ENCODE data around the gene ZBTB48. TPM values are rescaled to one million over a fixed set of nuclear protein-coding genes. Genes with fewer than 3 reads are reported as not detected.

Gene ZBTB48
- total RNA-seq, 2 donors from 2014 or later = 28.2 to 31.0 TPM

- no peak overlapping the region for H3K27ac ChIP-seq (ENCODE audit: low read depth, low read length)
- no peak overlapping the region for H3K9ac ChIP-seq (ENCODE audit: extremely low read depth, low read length, poor library complexity, severe bottlenecking)
- H3K4me3 Mint-ChIP-seq = no peak overlapping the region
- peaks cover 77% of the 10 kb centered on the region for H3K36me3 ChIP-seq (ENCODE audit: control insufficient read depth, insufficient read depth, low read length)
- H3K4me1 Mint-ChIP-seq = no peaks in the 10 kb centered on the region
- no peaks in the 10 kb centered on the region for H3K9me3 ChIP-seq (ENCODE audit: control insufficient read depth, low read length)
- H3K36me3 Mint-ChIP-seq (ENCODE audit: low read depth) = peaks cover 67% of the 10 kb centered on the region
- H3K27ac Mint-ChIP-seq = no peak overlapping the region
- no peaks in the 10 kb centered on the region for H3K4me1 ChIP-seq (ENCODE audit: control insufficient read depth, insufficient read depth, low read length)
- TF ChIP-seq CTCF (conservative IDR thresholded peaks at IDR 0.05) = no peak
- no peak for DNase-seq
- WGBS, 2 experiments (ENCODE audit: insufficient coverage in 1 of 2, insufficient read length in 1 of 2) = 91 to 96% methylated on average over 14 of the region's 14 CpGs
- H3K27me3 ChIP-seq (ENCODE audit: control insufficient read depth, insufficient read depth, low read length, poor library complexity, severe bottlenecking) = no peaks in the 10 kb centered on the region
- no peak overlapping the region for H3K4me3 ChIP-seq (ENCODE audit: low read length)
- no peaks in the 10 kb centered on the region for H3K27me3 Mint-ChIP-seq (ENCODE audit: insufficient read depth)
- peaks cover 4% of the 10 kb centered on the region for H3K9me3 Mint-ChIP-seq
Observed at GRCh38 chr1:6623269-6623965, 43.6 kb downstream of the ZBTB48 start.

GRCh38 chr1:6624710-6625583 is 45.2 kb downstream of the ZBTB48 start, which contains the start of gene THAP3:
Gene THAP3, plus strand, starts transcription at chr1:6624868. Its CDS starts 351 bp downstream, at chr1:6625219.
- Mint-ChIP-seq H3K9me3 (peaks cover 4% of the 10 kb centered on the region), H3K27me3 (ENCODE audit: insufficient read depth) (no peaks in the 10 kb centered on the region), H3K27ac (peak within 1 kb of the TSS; percentile 94), H3K36me3 (ENCODE audit: low read depth) (peaks cover 66% of the 10 kb centered on the region), H3K4me3 (peak within 1 kb of the TSS; percentile 76), H3K4me1 (no peaks in the 10 kb centered on the region)
- Histone ChIP-seq H3K36me3 (ENCODE audit: control insufficient read depth, insufficient read depth, low read length) (peaks cover 71% of the 10 kb centered on the region), H3K27ac (ENCODE audit: low read depth, low read length) (peak within 1 kb of the TSS; percentile 45), H3K27me3 (ENCODE audit: control insufficient read depth, insufficient read depth, low read length, poor library complexity, severe bottlenecking) (no peaks in the 10 kb centered on the region), H3K4me3 (ENCODE audit: low read length) (peak within 1 kb of the TSS; percentile 89), H3K9ac (ENCODE audit: extremely low read depth, low read length, poor library complexity, severe bottlenecking) (peak within 1 kb of the TSS; percentile 62), H3K4me1 (ENCODE audit: control insufficient read depth, insufficient read depth, low read length) (no peaks in the 10 kb centered on the region), H3K9me3 (ENCODE audit: control insufficient read depth, low read length) (no peaks in the 10 kb centered on the region)
- DNase-seq = peak; percentile 97
- 4 to 20% methylated on average over 16 to 73 of the region's 73 CpGs for WGBS, 2 experiments (ENCODE audit: insufficient coverage in 1 of 2, insufficient read length in 1 of 2)
- TF ChIP-seq CTCF (conservative IDR thresholded peaks at IDR 0.05) = peak; percentile 59

GRCh38 chr1:6625584-6626149 is 45.9 kb downstream of the ZBTB48 start:
- Mint-ChIP-seq H3K36me3 (ENCODE audit: low read depth) (peaks cover 66% of the 10 kb centered on the region), H3K4me3 (peak overlapping the region; percentile 76), H3K27me3 (ENCODE audit: insufficient read depth) (no peaks in the 10 kb centered on the region), H3K27ac (peak overlapping the region; percentile 85), H3K9me3 (peaks cover 4% of the 10 kb centered on the region), H3K4me1 (no peaks in the 10 kb centered on the region)
- H3K9me3 ChIP-seq (ENCODE audit: control insufficient read depth, low read length) = no peaks in the 10 kb centered on the region
- H3K9ac ChIP-seq (ENCODE audit: extremely low read depth, low read length, poor library complexity, severe bottlenecking) = peak overlapping the region; percentile 62
- DNase-seq = no peak
- H3K27ac ChIP-seq (ENCODE audit: low read depth, low read length) = no peak overlapping the region
- no peaks in the 10 kb centered on the region for H3K4me1 ChIP-seq (ENCODE audit: control insufficient read depth, insufficient read depth, low read length)
- no peak for TF ChIP-seq CTCF (conservative IDR thresholded peaks at IDR 0.05)
- peak overlapping the region; percentile 89 for H3K4me3 ChIP-seq (ENCODE audit: low read length)
- no peaks in the 10 kb centered on the region for H3K27me3 ChIP-seq (ENCODE audit: control insufficient read depth, insufficient read depth, low read length, poor library complexity, severe bottlenecking)
- H3K36me3 ChIP-seq (ENCODE audit: control insufficient read depth, insufficient read depth, low read length) = peaks cover 70% of the 10 kb centered on the region
- 27 to 35% methylated on average over 23 to 32 of the region's 32 CpGs for WGBS, 2 experiments (ENCODE audit: insufficient coverage in 1 of 2, insufficient read length in 1 of 2)

Measured in endodermal cell (in vitro differentiated cells).